HL-60 (cell line): ENCODE data around the gene THAP5.

Experiments used
- CTCF ChIP-seq: IDR thresholded peaks from one replicate; pipeline ENCODE4 v1.5.1; 2011; ENCODE audit warnings: low read length, control low read depth, inconsistent platforms; ENCODE audit not compliant: insufficient read depth
- GABPA ChIP-seq: IDR thresholded peaks from 2 replicates; pipeline ENCODE4 v1.6.1; 2012; ENCODE audit warnings: low read depth

- TF ChIP-seq CTCF (no peak), GABPA (no peak)
Observed at GRCh38 chr7:108585843-108586242, 16.3 kb upstream of the THAP5 start.
